GM20431 (cell line): ENCODE data around the gene RASA4B.
"Not testable (repeated sequence)": the region's sequence is repeated elsewhere in the genome, so short reads cannot be mapped to it uniquely, and the experiment has no call there.

Experiments
- in situ Hi-C: fragments of 300-500 bp; cut with MseI, MboI; formaldehyde crosslinking; loops from one replicate; pipeline ENCODE4 v1.15.0; 2020; ENCODE audit warnings: low sequenced_read_pairs; ENCODE audit not compliant: unreplicated experiment

The RASA4B gene

GRCh38 chr7:102517550-102518147 is at the start of gene RASA4B:
RASA4B (minus strand) TSS chr7:102517777; CDS start chr7:102517710, 67 bp downstream.
- in situ Hi-C loops: not testable (repeated sequence)

- in situ Hi-C loops: not testable (repeated sequence)
Measured at GRCh38 chr7:102550808-102551422, 33.3 kb upstream of the RASA4B start, which contains the start of gene SPDYE2. SPDYE2 (plus strand) TSS chr7:102551226; CDS start chr7:102553256, 2,030 bp downstream.

- in situ Hi-C loops: not testable (repeated sequence)
Measured at GRCh38 chr7:102546353-102546752, 28.8 kb upstream of the RASA4B start.

GRCh38 chr7:102545288-102545687 is 27.7 kb upstream of the RASA4B start:
- in situ Hi-C loops: not testable (repeated sequence)

GRCh38 chr7:102544372-102544771 is 26.8 kb upstream of the RASA4B start:
- in situ Hi-C loops: not testable (repeated sequence)

- in situ Hi-C loops: not testable (repeated sequence)
Measured at GRCh38 chr7:102543596-102543995, 26.0 kb upstream of the RASA4B start, which contains the start of gene UPK3BL2. UPK3BL2 (minus strand) TSS chr7:102543696; CDS start chr7:102543636, 60 bp downstream.

- in situ Hi-C loops: not testable (repeated sequence)
Measured at GRCh38 chr7:102542771-102543170, 25.2 kb upstream of the RASA4B start.

GRCh38 chr7:102542083-102542482 is 24.5 kb upstream of the RASA4B start:
- in situ Hi-C loops: not testable (repeated sequence)

- in situ Hi-C loops: not testable (repeated sequence)
Measured at GRCh38 chr7:102540604-102541003, 23.0 kb upstream of the RASA4B start.

- in situ Hi-C loops: not testable (repeated sequence)
Measured at GRCh38 chr7:102535062-102535615, 17.6 kb upstream of the RASA4B start.

GRCh38 chr7:102532127-102532526 is 14.6 kb upstream of the RASA4B start:
- in situ Hi-C loops: not testable (repeated sequence)

GRCh38 chr7:102531583-102531982 is 14.0 kb upstream of the RASA4B start:
- in situ Hi-C loops: not testable (repeated sequence)

- in situ Hi-C loops: not testable (repeated sequence)
Measured at GRCh38 chr7:102527822-102528793, 10.5 kb upstream of the RASA4B start.

- in situ Hi-C loops: not testable (repeated sequence)
Measured at GRCh38 chr7:102527182-102527581, 9.6 kb upstream of the RASA4B start.

GRCh38 chr7:102524803-102525202 is 7.2 kb upstream of the RASA4B start:
- in situ Hi-C loops: not testable (repeated sequence)

GRCh38 chr7:102520797-102521196 is 3.2 kb upstream of the RASA4B start:
- in situ Hi-C loops: not testable (repeated sequence)

GRCh38 chr7:102516951-102517350 is 626 bp downstream of the RASA4B start:
- in situ Hi-C loops: not testable (repeated sequence)

GRCh38 chr7:102515889-102516288 is 1.7 kb downstream of the RASA4B start:
- in situ Hi-C loops: not testable (repeated sequence)

- in situ Hi-C loops: not testable (repeated sequence)
Measured at GRCh38 chr7:102514881-102515721, 2.5 kb downstream of the RASA4B start.
